ENCODE data around the gene MORN1. TPM values are rescaled to one million over a fixed set of nuclear protein-coding genes. Genes with fewer than 3 reads are reported as not detected.
A peak's percentile ranks its signal among the peaks of the same experiment; 100 is the strongest.

The MORN1 gene
- polyA plus RNA-seq, 1 donor (not counting 4 experiments of a cell fraction or from before 2014, with no cell fraction given): 2.1 TPM

GRCh38 chr1:2429780-2430591, 38.6 kb upstream of the MORN1 start:
- Histone ChIP-seq H3K9ac (ENCODE audit: control insufficient read depth, extremely low read depth, insufficient read depth, low read length) (peak overlapping the region; percentile 96), H3K79me2 (ENCODE audit: control insufficient read depth, insufficient read depth, low read length) (peaks cover 72% of the 10 kb centered on the region), H3K36me3 (ENCODE audit: control insufficient read depth in 2 of 2, extremely low read depth in 1 of 2, insufficient read depth in 2 of 2, low read length in 2 of 2) (peaks cover 11 to 41% of the 10 kb centered on the region in 2 experiments), H2AFZ (ENCODE audit: control insufficient read depth, low read length) (no peak overlapping the region), H3K9me1 (ENCODE audit: control insufficient read depth, extremely low read depth, insufficient read depth, low read length) (no peaks in the 10 kb centered on the region), H3K4me2 (ENCODE audit: control insufficient read depth, extremely low read depth, insufficient read depth, low read depth, low read length) (peak overlapping the region; percentile 97), H3K4me3 (ENCODE audit: control insufficient read depth in 2 of 3, extremely low read depth in 1 of 3, insufficient read depth in 2 of 3, low read depth in 1 of 3, low read length in 3 of 3) (peak overlapping the region; percentile 62 to 81 (median 79)), H4K20me1 (ENCODE audit: control insufficient read depth, extremely low read depth, insufficient read depth, low read length) (peaks cover 21% of the 10 kb centered on the region), H3K27me3 (ENCODE audit: control insufficient read depth, extremely low read depth, insufficient read depth, low read length) (no peaks in the 10 kb centered on the region), H3K9me3 (ENCODE audit: control insufficient read depth, low read depth, low read length) (peaks cover 2% of the 10 kb centered on the region), H3K4me1 (ENCODE audit: control insufficient read depth, extremely low read depth, insufficient read depth, low read length) (peaks cover 45% of the 10 kb centered on the region), H3K27ac (ENCODE audit: control insufficient read depth, insufficient read depth, low read length) (no peak overlapping the region)
- FAIRE-seq: no peak
- peak in 2 of 3 experiments; percentile 82 to 93 for TF ChIP-seq CTCF (optimal IDR thresholded peaks at IDR 0.05 in 1 of 3, IDR thresholded peaks at IDR 0.05 in 1 of 3, conservative IDR thresholded peaks at IDR 0.05 in 1 of 3; ENCODE audit: extremely low read depth in 1 of 3, insufficient read depth in 2 of 3, low read length in 3 of 3)
- no peak for TF ChIP-seq EZH2 (IDR thresholded peaks at IDR 0.05; ENCODE audit: low read length)
- dilution Hi-C loops (cut with MboI; ENCODE audit: extremely low pct_ligation_motif_present, low sequenced_read_pairs): no loop called here
- DNase-seq (ENCODE audit: low read depth, low spot score): no peak

GRCh38 chr1:2428490-2428889, 37.1 kb upstream of the MORN1 start:
- H3K9ac ChIP-seq (ENCODE audit: control insufficient read depth, extremely low read depth, insufficient read depth, low read length): peak overlapping the region; percentile 96
- H3K4me2 ChIP-seq (ENCODE audit: control insufficient read depth, extremely low read depth, insufficient read depth, low read depth, low read length): peak overlapping the region; percentile 97
- H4K20me1 ChIP-seq (ENCODE audit: control insufficient read depth, extremely low read depth, insufficient read depth, low read length): peaks cover 12% of the 10 kb centered on the region
- H3K9me1 ChIP-seq (ENCODE audit: control insufficient read depth, extremely low read depth, insufficient read depth, low read length): no peaks in the 10 kb centered on the region
- H3K36me3 ChIP-seq (ENCODE audit: control insufficient read depth in 2 of 2, extremely low read depth in 1 of 2, insufficient read depth in 2 of 2, low read length in 2 of 2): peaks cover 4 to 32% of the 10 kb centered on the region in 2 experiments
- peak overlapping the region; percentile 19 for H2AFZ ChIP-seq (ENCODE audit: control insufficient read depth, low read length)
- H3K79me2 ChIP-seq (ENCODE audit: control insufficient read depth, insufficient read depth, low read length): peaks cover 58% of the 10 kb centered on the region
- peak overlapping the region; percentile 95 for H3K27ac ChIP-seq (ENCODE audit: control insufficient read depth, insufficient read depth, low read length)
- H3K4me3 ChIP-seq (ENCODE audit: control insufficient read depth in 2 of 3, extremely low read depth in 1 of 3, insufficient read depth in 2 of 3, low read depth in 1 of 3, low read length in 3 of 3): peak overlapping the region; percentile 62 to 81 (median 79)
- peaks cover 45% of the 10 kb centered on the region for H3K4me1 ChIP-seq (ENCODE audit: control insufficient read depth, extremely low read depth, insufficient read depth, low read length)
- no peak for TF ChIP-seq EZH2 (IDR thresholded peaks at IDR 0.05; ENCODE audit: low read length)
- TF ChIP-seq CTCF (optimal IDR thresholded peaks at IDR 0.05 in 1 of 3, IDR thresholded peaks at IDR 0.05 in 1 of 3, conservative IDR thresholded peaks at IDR 0.05 in 1 of 3; ENCODE audit: extremely low read depth in 1 of 3, insufficient read depth in 2 of 3, low read length in 3 of 3): no peak
- FAIRE-seq: peak; percentile 69
- no peaks in the 10 kb centered on the region for H3K27me3 ChIP-seq (ENCODE audit: control insufficient read depth, extremely low read depth, insufficient read depth, low read length)
- H3K9me3 ChIP-seq (ENCODE audit: control insufficient read depth, low read depth, low read length): peaks cover 4% of the 10 kb centered on the region
- dilution Hi-C loops (cut with MboI; ENCODE audit: extremely low pct_ligation_motif_present, low sequenced_read_pairs): no loop called here
- DNase-seq (ENCODE audit: low read depth, low spot score): no peak
